PC-9 (cell line): ENCODE measurements around the gene CDX2.

ENCODE experiments used
- EZH2 ChIP-seq: fragments of 200-600 bp; sonication (generic); IDR thresholded peaks from 2 replicates; pipeline ENCODE4 v1.8.0; 2017; ENCODE audit warnings: antibody characterized with exemption, low read depth
- TF ChIP-seq, protein P1 (sequence below): fragments of 200-600 bp; sonication (generic); conservative IDR thresholded peaks from 2 replicates; pipeline ENCODE4 v1.6.1; 2017; ENCODE audit warnings: mixed run types, antibody characterized with exemption, mild to moderate bottlenecking, moderate library complexity

DNA sequence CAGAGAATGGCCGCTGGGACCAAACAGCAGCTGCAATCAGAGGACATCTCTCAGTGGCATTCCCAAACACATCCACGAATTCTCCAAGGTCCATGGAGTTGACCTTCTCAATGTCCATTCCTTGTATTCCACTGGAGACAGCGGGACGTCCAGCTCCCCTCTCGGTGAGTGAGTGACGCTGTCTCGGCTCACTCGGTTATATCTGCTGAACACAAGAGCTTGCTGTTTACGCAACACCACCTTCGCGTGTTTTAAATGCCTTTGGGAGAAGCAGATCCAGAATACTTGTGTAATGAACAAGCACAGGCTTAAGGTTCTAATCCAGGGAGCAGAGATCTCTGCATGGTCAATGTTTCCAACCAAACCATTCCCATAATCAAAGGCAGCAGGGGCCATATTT, 19.4 kb upstream of the CDX2 start, which contains the start of gene URAD:
- no peak for TF ChIP-seq EZH2
- TF ChIP-seq, protein P1, sequence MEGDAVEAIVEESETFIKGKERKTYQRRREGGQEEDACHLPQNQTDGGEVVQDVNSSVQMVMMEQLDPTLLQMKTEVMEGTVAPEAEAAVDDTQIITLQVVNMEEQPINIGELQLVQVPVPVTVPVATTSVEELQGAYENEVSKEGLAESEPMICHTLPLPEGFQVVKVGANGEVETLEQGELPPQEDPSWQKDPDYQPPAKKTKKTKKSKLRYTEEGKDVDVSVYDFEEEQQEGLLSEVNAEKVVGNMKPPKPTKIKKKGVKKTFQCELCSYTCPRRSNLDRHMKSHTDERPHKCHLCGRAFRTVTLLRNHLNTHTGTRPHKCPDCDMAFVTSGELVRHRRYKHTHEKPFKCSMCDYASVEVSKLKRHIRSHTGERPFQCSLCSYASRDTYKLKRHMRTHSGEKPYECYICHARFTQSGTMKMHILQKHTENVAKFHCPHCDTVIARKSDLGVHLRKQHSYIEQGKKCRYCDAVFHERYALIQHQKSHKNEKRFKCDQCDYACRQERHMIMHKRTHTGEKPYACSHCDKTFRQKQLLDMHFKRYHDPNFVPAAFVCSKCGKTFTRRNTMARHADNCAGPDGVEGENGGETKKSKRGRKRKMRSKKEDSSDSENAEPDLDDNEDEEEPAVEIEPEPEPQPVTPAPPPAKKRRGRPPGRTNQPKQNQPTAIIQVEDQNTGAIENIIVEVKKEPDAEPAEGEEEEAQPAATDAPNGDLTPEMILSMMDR = no peak
